GM21737 (cell line): ENCODE results near the gene TWNK.
A peak's percentile ranks its signal among the peaks of the same experiment; 100 is the strongest.

Experiments
- ATAC-seq: cut with Tn5 transposase; IDR thresholded peaks from one replicate; pipeline ENCODE4 v1.9.1; 2021; ENCODE audit warnings: mild to moderate bottlenecking, moderate library complexity; ENCODE audit not compliant: unreplicated experiment

The TWNK gene

DNA sequence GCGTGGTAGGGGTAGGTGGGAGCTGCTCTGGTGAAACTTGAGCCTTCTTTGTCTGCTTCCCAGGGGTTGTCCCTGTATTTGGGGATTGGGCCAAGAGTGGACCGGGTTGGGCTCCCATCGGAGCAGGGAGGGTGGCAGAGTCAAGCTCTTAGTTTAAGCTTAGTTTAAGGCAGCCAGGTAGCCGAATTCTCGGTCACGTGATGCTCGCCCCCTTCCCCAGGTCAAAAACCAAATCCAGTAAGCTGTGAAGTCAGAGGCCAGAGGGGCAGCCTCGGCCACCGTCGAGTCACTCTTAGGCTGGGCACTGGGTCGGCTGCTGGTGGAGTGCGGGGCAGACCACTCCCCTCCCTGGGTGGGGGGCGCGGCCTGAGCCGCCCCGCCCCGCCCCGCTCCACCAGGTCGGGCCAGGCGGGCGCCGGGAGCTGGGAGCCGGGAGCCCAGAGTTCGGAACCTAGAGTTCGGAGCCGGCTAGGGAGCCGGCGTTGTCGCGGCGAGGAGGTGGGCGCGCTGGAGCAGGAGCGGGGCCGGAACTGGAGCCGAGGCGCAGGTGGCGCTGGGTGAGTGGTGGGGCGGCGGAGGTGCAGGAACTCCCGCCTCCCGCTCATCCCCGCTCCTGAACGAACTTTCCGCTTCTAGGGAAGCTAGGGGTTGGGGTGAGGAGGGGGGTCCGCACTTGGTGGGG, 9.5 kb downstream of the TWNK start:
- no peak for ATAC-seq

GRCh38 chr10:100997360-100998182, 10.2 kb downstream of the TWNK start:
- peak; percentile 32 for ATAC-seq

DNA sequence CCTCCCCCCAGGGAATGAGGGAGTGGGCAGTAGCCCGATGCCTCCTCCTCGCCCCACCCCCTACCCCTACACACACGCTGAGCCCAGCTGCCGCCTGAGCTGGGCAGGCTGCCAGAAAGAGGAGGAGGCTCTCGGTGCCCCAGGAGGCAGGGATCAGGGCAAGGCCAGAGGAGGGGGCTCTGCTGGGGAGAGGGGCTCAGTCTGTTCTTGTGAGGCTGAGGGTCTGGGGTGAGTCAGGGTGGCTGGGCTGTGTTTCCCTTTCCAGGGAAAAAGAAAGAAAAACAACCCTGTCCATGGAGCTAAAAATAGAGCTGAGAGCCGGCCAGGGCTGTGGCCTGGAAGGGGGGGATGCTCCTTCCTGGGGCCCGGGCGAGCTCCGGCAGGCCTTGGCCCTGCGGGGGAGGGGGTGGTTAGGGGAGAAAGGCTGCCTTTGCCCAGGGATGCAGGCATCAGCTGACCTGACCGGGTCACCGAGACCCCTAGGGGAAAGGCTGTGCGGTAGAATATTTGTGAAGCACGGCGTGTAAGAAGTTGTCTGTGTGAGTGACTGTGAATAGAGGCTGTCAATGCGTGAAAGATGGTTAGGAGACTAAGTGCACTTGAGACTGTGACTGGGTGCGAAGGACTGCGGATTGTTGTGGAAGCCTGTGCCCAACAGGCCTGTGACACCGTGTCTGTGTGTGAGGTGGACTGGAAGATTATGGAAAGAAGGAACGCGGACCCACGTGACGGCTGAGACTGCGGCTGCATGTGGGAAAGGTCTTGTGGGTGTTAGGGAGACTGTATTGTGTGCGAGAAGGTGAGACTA, 11.0 kb downstream of the TWNK start:
- ATAC-seq, result peak; percentile 18

DNA sequence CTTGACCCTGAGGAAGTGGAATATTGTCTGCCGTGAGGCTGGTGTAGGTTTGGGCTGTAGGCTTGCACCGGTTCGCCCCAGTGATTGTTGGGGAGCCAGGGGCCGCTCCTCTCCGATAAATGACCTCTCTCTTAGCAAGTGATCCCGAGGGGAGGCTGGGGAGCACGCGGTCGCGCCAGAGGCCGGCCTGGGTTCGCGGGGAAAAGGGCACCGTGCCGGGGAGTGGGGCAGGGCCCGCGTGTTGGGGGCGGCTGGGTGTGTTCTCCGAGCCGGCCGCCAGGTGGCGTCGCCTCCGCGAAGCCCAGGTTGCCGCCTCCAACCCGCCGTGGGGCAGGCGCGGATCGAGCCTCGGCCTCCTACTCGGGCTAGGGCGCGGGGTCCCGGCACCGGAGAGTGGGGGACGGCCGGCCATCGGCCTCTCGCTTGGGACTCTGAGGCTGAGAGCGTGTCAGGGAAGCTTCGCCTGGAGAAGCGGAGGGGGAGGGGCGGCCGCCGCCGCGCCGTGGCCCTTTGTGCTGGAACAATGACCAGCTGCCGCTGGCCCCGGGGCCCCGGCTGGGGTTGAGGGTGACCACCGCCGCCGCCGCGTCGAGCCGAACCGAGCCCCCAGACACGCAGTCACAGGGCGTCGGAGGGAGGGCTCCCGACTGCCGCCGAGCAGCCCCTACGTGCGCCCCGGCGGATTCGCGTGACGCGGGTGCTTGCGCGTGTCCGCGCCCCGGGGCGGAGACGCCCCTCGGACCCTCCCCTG, 11.8 kb downstream of the TWNK start:
- ATAC-seq, result peak; percentile 41

DNA sequence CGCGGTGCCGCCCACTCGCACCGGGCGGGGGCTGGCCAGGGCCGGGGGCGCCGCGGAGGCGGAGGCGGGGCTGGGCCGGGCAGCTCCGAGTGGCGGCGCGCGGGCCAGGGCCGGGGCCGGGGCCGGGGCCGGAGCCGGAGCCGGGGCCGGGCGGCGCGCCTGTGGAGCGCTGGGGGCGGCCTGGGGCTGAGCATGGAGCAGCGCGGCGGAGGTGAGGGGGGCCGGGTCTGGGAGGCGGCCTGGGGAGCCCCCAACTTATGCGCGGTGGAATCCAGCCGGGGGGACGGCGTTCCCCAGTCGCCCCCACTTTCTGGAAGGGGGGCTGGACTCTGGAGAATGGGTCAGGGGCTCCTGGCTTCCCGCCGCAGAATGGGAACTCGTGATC, 12.4 kb downstream of the TWNK start, which contains the start of gene LZTS2:
TSS of gene LZTS2 (plus strand) at position 67 of the 385 bp plus-strand sequence. CDS start 2,731 bp downstream, outside the sequence.
- ATAC-seq, result no peak

GRCh38 chr10:101000127-101000914, 13.0 kb downstream of the TWNK start:
- no peak for ATAC-seq

GRCh38 chr10:101000915-101001658, 13.7 kb downstream of the TWNK start:
- no peak for ATAC-seq

- no peak for ATAC-seq
These were observed 14.3 kb downstream of the TWNK start for GRCh38 chr10:101001659-101002035.

DNA sequence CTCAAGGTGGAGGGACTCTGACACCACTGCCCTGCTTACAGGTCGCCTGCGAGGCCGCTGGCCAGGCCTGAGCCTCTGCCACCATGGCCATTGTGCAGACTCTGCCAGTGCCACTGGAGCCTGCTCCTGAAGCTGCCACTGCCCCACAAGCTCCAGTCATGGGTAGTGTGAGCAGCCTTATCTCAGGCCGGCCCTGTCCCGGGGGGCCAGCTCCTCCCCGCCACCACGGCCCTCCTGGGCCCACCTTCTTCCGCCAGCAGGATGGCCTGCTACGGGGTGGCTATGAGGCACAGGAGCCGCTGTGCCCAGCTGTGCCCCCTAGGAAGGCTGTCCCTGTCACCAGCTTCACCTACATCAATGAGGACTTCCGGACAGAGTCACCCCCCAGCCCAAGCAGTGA, 15.1 kb downstream of the TWNK start:
- no peak for ATAC-seq

GRCh38 chr10:101003639-101004206, 16.4 kb downstream of the TWNK start:
- no peak for ATAC-seq

GRCh38 chr10:101005361-101005760, 18.0 kb downstream of the TWNK start:
- ATAC-seq, result no peak

DNA sequence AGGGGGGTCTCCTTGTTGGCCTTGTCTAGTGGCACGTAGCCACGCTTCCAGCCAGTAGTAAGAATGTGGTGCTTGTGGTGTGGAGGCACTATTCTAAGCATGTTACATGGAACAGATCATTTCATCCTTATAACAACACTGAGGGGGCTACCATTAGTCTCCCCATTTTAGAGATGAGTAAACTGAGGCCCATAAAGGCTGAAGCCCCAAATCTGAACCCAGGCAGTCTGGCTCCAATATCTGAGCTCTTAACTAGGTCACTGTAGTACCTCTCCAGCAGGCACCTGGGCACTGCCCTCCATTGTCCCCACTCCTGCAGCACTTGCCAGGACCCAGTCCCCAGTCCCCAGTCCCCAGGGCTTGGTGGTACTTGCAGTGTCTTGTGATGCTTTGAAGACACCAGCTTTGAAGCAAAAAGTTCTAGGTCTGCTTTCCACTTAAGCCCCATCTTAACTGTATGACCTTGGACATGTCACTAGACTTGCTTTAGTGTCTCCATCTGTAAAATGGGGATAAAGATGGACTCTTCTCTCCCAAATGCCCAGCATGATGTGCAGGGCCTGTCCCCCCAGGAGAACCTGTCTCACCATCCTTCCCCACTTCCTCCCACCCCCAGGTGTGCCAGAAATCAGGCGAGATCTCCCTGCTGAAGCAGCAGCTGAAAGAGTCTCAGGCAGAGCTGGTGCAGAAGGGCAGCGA, 18.7 kb downstream of the TWNK start:
- no peak for ATAC-seq

DNA sequence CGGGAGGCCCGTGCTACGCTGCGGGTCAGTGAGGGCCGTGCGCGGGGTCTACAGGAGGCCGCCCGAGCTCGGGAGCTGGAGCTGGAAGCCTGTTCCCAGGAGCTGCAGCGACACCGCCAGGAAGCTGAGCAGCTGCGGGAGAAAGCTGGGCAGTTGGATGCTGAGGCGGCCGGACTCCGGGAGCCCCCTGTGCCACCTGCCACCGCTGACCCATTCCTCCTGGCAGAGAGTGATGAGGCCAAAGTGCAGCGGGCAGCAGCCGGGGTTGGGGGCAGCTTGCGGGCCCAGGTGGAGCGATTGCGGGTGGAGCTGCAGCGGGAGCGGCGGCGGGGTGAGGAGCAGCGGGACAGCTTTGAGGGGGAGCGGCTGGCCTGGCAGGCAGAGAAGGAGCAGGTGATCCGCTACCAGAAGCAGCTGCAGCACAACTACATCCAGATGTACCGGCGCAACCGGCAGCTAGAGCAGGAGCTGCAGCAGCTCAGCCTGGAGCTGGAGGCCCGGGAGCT, 19.3 kb downstream of the TWNK start:
- no peak for ATAC-seq

GRCh38 chr10:101007099-101007711, 19.9 kb downstream of the TWNK start:
- ATAC-seq, result no peak

GRCh38 chr10:101007915-101008822, 20.8 kb downstream of the TWNK start:
- no peak for ATAC-seq

DNA sequence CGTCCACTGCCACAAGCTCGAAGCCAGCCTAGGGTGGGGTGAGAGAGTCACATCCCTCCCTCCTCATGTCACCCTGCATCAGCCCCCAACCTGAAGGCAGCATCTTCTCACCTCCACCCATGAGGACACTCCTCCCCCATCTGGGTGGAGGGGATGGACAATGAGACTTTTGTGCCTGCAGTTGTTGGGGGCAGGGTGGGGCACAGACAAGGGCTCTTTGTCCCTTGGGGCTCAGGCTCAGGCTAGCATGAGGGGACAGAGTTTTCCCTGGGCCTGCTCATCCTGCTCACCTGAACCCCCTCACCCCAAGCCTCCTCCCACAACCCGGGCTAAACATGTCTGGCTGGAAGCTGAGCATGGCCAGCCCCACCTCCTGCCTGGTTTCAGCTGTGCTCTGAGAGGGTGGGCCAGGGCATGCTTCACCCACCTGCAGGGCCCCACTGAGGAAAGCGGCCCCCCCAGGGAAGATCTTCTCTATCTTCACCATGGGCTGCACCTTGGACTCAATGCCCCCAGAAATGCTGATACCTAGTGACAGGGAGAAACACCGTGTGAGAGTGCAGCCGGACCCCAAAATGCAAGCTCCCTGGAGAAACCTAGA, 21.6 kb downstream of the TWNK start:
- ATAC-seq, result no peak
